Measurements from ENCODE around the gene GRIK4. TPM values are rescaled to one million over a fixed set of nuclear protein-coding genes. Genes with fewer than 3 reads are reported as not detected.

GRIK4 gene
- total and polyA plus RNA-seq, 4 donors, result 0.05 to 0.25 (median 0.06) TPM; not detected in 1

DNA sequence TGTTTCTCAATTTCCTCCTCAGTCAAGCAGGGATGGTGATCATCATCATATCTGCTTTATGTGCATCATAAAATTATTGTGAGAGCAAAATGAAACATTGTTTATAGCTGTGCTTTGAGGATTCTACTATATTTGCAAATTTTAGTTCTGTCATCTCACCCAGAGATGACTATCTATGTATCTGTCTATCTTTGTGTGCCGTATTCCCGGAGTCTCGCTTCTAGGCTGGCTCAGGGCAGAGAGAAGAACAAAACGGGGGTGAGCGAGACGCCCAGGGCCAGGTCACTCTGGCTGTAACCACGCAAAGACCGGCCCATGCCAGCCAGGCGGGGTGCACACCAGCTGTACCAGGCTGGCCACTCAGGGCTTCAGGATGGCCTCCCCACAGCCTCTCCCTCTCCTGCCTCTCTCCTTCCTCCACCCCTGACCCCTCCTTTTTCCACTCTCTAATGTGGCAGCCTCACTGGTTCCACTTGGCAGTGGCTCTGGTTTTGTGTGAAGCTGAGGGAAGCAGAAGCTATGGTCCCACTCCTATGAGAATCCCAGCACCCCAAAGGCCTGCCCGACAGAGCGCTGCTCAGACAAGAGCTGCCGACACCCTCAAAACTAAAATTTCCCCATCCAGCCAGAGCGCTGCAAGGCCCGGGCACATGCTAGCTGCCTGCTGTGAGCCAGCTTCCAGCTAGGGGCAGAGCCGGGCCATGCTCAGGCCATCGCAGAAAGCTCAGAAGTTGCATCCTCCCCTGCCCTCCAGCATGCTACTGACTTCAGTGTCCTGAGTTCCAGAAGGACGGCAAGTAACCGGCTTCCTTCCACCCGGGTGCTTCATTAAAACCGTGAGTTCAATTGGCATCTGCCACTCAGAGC, 372.8 kb downstream of the GRIK4 start:
- Histone ChIP-seq H3K9ac (ENCODE audit: low read depth in 1 of 2, low read length in 2 of 2) (no peak overlapping the region), H3K36me3 (ENCODE audit: control insufficient read depth in 4 of 4, insufficient read depth in 3 of 4, low read depth in 1 of 4, low read length in 3 of 4) (no peaks in the 10 kb centered on the region), H3K27ac (ENCODE audit: low read depth in 1 of 2, low read length in 2 of 2) (no peak overlapping the region), H3K4me1 (ENCODE audit: control insufficient read depth in 4 of 4, insufficient read depth in 4 of 4, low read length in 3 of 4) (peaks cover 0 to 3% (median 0%) of the 10 kb centered on the region in 4 donors), H3K27me3 (ENCODE audit: control insufficient read depth in 4 of 4, insufficient read depth in 4 of 4, low read length in 3 of 4) (no peaks in the 10 kb centered on the region), H3K9me3 (ENCODE audit: control insufficient read depth in 4 of 4, low read length in 3 of 4) (no peaks in the 10 kb centered on the region), H3K4me3 (ENCODE audit: low read depth in 1 of 3, low read length in 3 of 3) (no peak overlapping the region)
- TF ChIP-seq, protein P1, sequence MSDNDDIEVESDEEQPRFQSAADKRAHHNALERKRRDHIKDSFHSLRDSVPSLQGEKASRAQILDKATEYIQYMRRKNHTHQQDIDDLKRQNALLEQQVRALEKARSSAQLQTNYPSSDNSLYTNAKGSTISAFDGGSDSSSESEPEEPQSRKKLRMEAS (IDR thresholded peaks at IDR 0.05), result no peak
- TF ChIP-seq, protein P2, sequence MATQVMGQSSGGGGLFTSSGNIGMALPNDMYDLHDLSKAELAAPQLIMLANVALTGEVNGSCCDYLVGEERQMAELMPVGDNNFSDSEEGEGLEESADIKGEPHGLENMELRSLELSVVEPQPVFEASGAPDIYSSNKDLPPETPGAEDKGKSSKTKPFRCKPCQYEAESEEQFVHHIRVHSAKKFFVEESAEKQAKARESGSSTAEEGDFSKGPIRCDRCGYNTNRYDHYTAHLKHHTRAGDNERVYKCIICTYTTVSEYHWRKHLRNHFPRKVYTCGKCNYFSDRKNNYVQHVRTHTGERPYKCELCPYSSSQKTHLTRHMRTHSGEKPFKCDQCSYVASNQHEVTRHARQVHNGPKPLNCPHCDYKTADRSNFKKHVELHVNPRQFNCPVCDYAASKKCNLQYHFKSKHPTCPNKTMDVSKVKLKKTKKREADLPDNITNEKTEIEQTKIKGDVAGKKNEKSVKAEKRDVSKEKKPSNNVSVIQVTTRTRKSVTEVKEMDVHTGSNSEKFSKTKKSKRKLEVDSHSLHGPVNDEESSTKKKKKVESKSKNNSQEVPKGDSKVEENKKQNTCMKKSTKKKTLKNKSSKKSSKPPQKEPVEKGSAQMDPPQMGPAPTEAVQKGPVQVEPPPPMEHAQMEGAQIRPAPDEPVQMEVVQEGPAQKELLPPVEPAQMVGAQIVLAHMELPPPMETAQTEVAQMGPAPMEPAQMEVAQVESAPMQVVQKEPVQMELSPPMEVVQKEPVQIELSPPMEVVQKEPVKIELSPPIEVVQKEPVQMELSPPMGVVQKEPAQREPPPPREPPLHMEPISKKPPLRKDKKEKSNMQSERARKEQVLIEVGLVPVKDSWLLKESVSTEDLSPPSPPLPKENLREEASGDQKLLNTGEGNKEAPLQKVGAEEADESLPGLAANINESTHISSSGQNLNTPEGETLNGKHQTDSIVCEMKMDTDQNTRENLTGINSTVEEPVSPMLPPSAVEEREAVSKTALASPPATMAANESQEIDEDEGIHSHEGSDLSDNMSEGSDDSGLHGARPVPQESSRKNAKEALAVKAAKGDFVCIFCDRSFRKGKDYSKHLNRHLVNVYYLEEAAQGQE (IDR thresholded peaks at IDR 0.05), result no peak
- TF ChIP-seq ATF3 (IDR thresholded peaks at IDR 0.05) (no peak), ZBTB33 (IDR thresholded peaks at IDR 0.05) (no peak), FOXA2 (IDR thresholded peaks at IDR 0.05) (no peak), SP1 (IDR thresholded peaks at IDR 0.05) (no peak), HNF4A (conservative IDR thresholded peaks at IDR 0.05) (no peak), HNF4G (IDR thresholded peaks at IDR 0.05) (no peak), RXRA (IDR thresholded peaks at IDR 0.05) (no peak), FOXA1 (IDR thresholded peaks at IDR 0.05) (no peak), NR2F2 (IDR thresholded peaks at IDR 0.05) (no peak)
- DNase-seq (ENCODE audit: low spot score), result no peak
- 90% methylated on average over 20 of the region's 20 CpGs for WGBS

GRCh38 chr11:120890609-120891320, 379.2 kb downstream of the GRIK4 start:
- WGBS, result 64% methylated on average over 7 of the region's 7 CpGs
- DNase-seq (ENCODE audit: low spot score), result no peak

More at GRCh38 chr11:120890609-120891320, 379.2 kb downstream of the GRIK4 start:
- TF ChIP-seq HNF4G (IDR thresholded peaks at IDR 0.05) (no peak), HNF4A (conservative IDR thresholded peaks at IDR 0.05) (no peak), RAD21 (IDR thresholded peaks at IDR 0.05) (no peak)
- Histone ChIP-seq H3K27ac (ENCODE audit: low read depth in 1 of 2, low read length in 2 of 2) (no peak overlapping the region), H3K36me3 (ENCODE audit: control insufficient read depth in 4 of 4, insufficient read depth in 3 of 4, low read depth in 1 of 4, low read length in 3 of 4) (no peaks in the 10 kb centered on the region), H3K27me3 (ENCODE audit: control insufficient read depth in 4 of 4, insufficient read depth in 4 of 4, low read length in 3 of 4) (no peaks in the 10 kb centered on the region), H3K4me1 (ENCODE audit: control insufficient read depth in 4 of 4, insufficient read depth in 4 of 4, low read length in 3 of 4) (no peaks in the 10 kb centered on the region), H3K9me3 (ENCODE audit: control insufficient read depth in 4 of 4, low read length in 3 of 4) (no peaks in the 10 kb centered on the region), H3K9ac (ENCODE audit: low read depth in 1 of 2, low read length in 2 of 2) (no peak overlapping the region), H3K4me3 (ENCODE audit: low read depth in 1 of 3, low read length in 3 of 3) (no peak overlapping the region)

Measured in liver (tissue), 9 donors.